HepG2 (cell line): ENCODE measurements around the gene OR6C4. TPM values are rescaled to one million over a fixed set of nuclear protein-coding genes. Genes with fewer than 3 reads are reported as not detected.
"Not testable (repeated sequence)": the region's sequence is repeated elsewhere in the genome, so short reads cannot be mapped to it uniquely, and the experiment has no call there.

ENCODE experiments used
- ATAC-seq: fragments of 200-7000 bp; cut with Tn5 transposase; 3 replicates; pipeline ENCODE4 v1.9.1; 2020; ENCODE audit warnings: mild to moderate bottlenecking, moderate library complexity
- BruUV-seq: library from RNA; stranded (reverse); fragments of 400-500 nt; replicated peaks from 2 replicates; lab custom pipeline; 2021; lab: Mats Ljungman, UMichigan
- CTCF ChIA-PET: fragments of 300-600 bp; formaldehyde crosslinking; extraction: SDS; loops from one replicate; lab custom pipeline; 2021; ENCODE audit warnings: low total read pairs, inconsistent platforms, low intra/inter-chr PET ratio; lab: Yijun Ruan, JAX
- POLR2A ChIA-PET: fragments of 350-600 bp; sonication (Branson Sonifier 250); formaldehyde crosslinking; loops from one replicate; lab custom pipeline; 2020; ENCODE audit warnings: antibody characterized with exemption, inconsistent platforms; lab: Yijun Ruan, JAX
- DNase-seq: peaks from one replicate; pipeline ENCODE4 v3.0.0-alpha.2; 2015; ENCODE audit warnings: low spot score
- FAIRE-seq: peaks from 3 replicates; lab custom pipeline; 2011; peaks lifted over from hg19 to GRCh38; lab: Jason Lieb, UNC
- H2AFZ ChIP-seq: one replicate; pipeline ENCODE4 v1.6.1; 2011; ENCODE audit warnings: low read length, inconsistent platforms
- H3K27ac ChIP-seq: fragments of 300-600 bp; 3 replicates; pipeline ENCODE4 v1.8.0; 2011; ENCODE audit warnings: mixed run types, mild to moderate bottlenecking, mixed read lengths, low read length, inconsistent platforms; ENCODE audit not compliant: insufficient read depth; ENCODE audit errors: extremely low read length
- H3K27me3 ChIP-seq, 2 experiments: fragments of 200-600 bp in 1 of 2; 2 replicates in 1 of 2; 3 replicates in 1 of 2; pipeline versions ENCODE4 v1.6.0 to v1.8.0; 2011; ENCODE audit warnings: low read length in 2 of 2, mild to moderate bottlenecking in 2 of 2, moderate library complexity in 2 of 2, inconsistent platforms in 1 of 2; ENCODE audit not compliant: insufficient read depth in 2 of 2, control insufficient read depth in 1 of 2
- H3K36me3 ChIP-seq, 2 experiments: fragments of 200-600 bp in 1 of 2; replicated peaks in 1 of 2; 2 replicates in 1 of 2; 3 replicates in 1 of 2; pipeline versions ENCODE4 v1.5.1 to v1.8.0; 2011; ENCODE audit warnings: low read length in 2 of 2, inconsistent platforms in 1 of 2; ENCODE audit not compliant: insufficient read depth in 2 of 2, control insufficient read depth in 1 of 2
- H3K4me1 ChIP-seq: 2 replicates; pipeline ENCODE4 v1.5.1; 2012; ENCODE audit warnings: low read length, inconsistent platforms; ENCODE audit not compliant: insufficient read depth
- H3K4me2 ChIP-seq: 2 replicates; pipeline ENCODE4 v1.6.0; 2011; ENCODE audit warnings: low read depth, low read length, inconsistent platforms
- H3K4me3 ChIP-seq, 3 experiments: fragments of 200-600 bp in 1 of 3; sonication (generic), shearing (Covaris generic) in 1 of 3; replicated peaks in 1 of 3; 2 replicates each; pipeline ENCODE4 v1.5.1; 2011 to 2016; ENCODE audit warnings: low read length in 3 of 3, inconsistent platforms in 2 of 3, low read depth in 2 of 3, mild to moderate bottlenecking in 2 of 3, control low read depth in 1 of 3, mixed read lengths in 1 of 3; ENCODE audit not compliant: insufficient read depth in 1 of 3
- H3K79me2 ChIP-seq: one replicate; pipeline ENCODE4 v1.6.1; 2011; ENCODE audit warnings: low read length, inconsistent platforms; ENCODE audit not compliant: insufficient read depth
- H3K9ac ChIP-seq: 2 replicates; pipeline ENCODE4 v1.6.0; 2011; ENCODE audit warnings: mild to moderate bottlenecking, low read depth, low read length, inconsistent platforms; ENCODE audit not compliant: insufficient read depth
- H3K9me3 ChIP-seq: 2 replicates; pipeline ENCODE4 v1.5.1; 2012; ENCODE audit warnings: mild to moderate bottlenecking, low read length
- H4K20me1 ChIP-seq: 2 replicates; pipeline ENCODE4 v1.6.0; 2011; ENCODE audit warnings: inconsistent platforms, mild to moderate bottlenecking, low read length, moderate library complexity; ENCODE audit not compliant: insufficient read depth
- ZNF761 ChIP-seq: sonication (generic); formaldehyde crosslinking; conservative IDR thresholded peaks from 2 replicates; pipeline ENCODE4 v1.4.0; 2020; ENCODE audit warnings: mild to moderate bottlenecking, missing genetic modification reagents
- WGBS: methylation state at CpG from one replicate; pipeline ENCODE4 v1.1.6; 2017; ENCODE audit warnings: low lambda C conversion rate; 5-methylcytosine and 5-hydroxymethylcytosine counted together
- in situ Hi-C: cut with HindIII; loops from 2 replicates; pipeline ENCODE4 v1.10.0; 2017; ENCODE audit warnings: low pct_unique_long_range_greater_than_20kb; ENCODE audit not compliant: extremely low pct_ligation_motif_present
- intact Hi-C: fragments of 100-400 bp; cut with micrococcal nuclease; formaldehyde crosslinking; loops from one replicate; pipeline ENCODE4 v1.10.0; 2022; ENCODE audit not compliant: unreplicated experiment
- polyA plus RNA-seq, 8 experiments: library from polyadenylated mRNA; depleted of rRNA in 3 of 8; stranded (reverse) in 7 of 8; unstranded in 1 of 8; fragments of >200 nt; fragmentation: Illumina TruSeq in 4 of 8; extraction: Trizol in 4 of 8; gene quantifications; 2 replicates each; pipeline versions ENCODE4 v1.2.1 to v1.2.3, GENCODE V29; 2011 to 2016; ENCODE audit warnings: low read depth in 4 of 8, missing spikeins in 1 of 8, mixed read lengths in 1 of 8; ENCODE audit not compliant: insufficient read depth in 1 of 8
- total RNA-seq, 5 experiments: library from RNA; depleted of rRNA; stranded (reverse); fragments of >200 nt; fragmentation: Illumina TruSeq; extraction: Trizol; gene quantifications; 2 replicates each; pipeline ENCODE4 v1.2.3, GENCODE V29; 2016; ENCODE audit warnings: low read depth in 1 of 5

OR6C4 gene
- total and polyA plus RNA-seq, 2 of the 13 experiments (the other 11 are each of a cell fraction or from before 2014, with no cell fraction given), result not detected

DNA sequence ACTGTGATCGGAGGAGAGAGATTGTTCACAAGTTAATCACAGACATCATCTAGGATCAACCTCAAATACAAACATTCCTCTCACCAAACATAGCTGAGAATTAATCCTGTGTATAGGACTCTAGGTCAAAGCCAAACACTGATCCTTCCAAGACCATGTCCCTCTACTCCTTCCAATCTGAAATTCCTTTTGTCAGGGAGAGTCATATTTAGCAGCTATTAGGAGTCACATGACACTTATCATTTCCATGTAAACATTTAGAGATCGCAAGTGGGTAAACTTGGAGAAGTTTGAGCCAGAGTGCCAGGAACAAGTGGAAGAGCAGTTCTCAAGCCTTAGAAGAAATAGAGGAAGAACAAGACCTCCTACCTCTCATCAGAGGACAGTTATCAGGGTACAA is 36.4 kb downstream of the OR6C4 start (continued):
- TF ChIP-seq ZNF761 (CRISPR knock-in tag), result no peak

DNA sequence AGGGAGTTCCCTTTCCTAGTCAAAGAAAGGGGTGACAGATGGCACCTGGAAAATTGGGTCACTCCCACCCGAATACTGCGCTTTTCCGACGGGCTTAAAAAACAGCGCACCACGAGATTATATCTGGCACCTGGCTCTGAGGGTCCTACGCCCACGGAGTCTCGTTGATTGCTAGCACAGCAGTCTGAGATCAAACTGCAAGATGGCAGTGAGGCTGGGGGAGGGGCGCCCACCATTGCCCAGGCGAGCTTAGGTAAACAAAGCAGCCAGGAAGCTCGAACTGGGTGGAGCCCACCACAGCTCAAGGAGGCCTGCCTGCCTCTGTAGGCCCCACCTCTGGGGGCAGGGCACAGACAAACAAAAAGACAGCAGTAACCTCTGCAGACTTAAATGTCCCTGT is 40.8 kb downstream of the OR6C4 start:
- H4K20me1 ChIP-seq, ATAC-seq, H2AFZ ChIP-seq, H3K79me2 ChIP-seq, CTCF ChIA-PET, in situ Hi-C loops, H3K4me3 ChIP-seq, intact Hi-C loops, H3K36me3 ChIP-seq, H3K4me2 ChIP-seq, POLR2A ChIA-PET, H3K9ac ChIP-seq, H3K4me1 ChIP-seq, H3K27me3 ChIP-seq, H3K27ac ChIP-seq, H3K9me3 ChIP-seq, DNase-seq, FAIRE-seq, BruUV-seq: not testable (repeated sequence)
- 63% methylated on average over 10 of the region's 12 CpGs for WGBS

Other genes with a start within 250 kb of the OR6C4 start
- gene OR6C1, start 235.3 kb upstream of the OR6C4 start, total RNA-seq (2016; rRNA removed; fragmentation: Illumina TruSeq; extraction: Trizol), result not detected in 2 replicates
- gene OR6C1, start 235.3 kb upstream of the OR6C4 start, polyA plus RNA-seq (2011; rRNA removed), result not detected in 2 replicates
- gene OR6C3, start 218.9 kb upstream of the OR6C4 start, total RNA-seq (2016; rRNA removed; fragmentation: Illumina TruSeq; extraction: Trizol), result not detected in 2 replicates
- gene OR6C3, start 218.9 kb upstream of the OR6C4 start, polyA plus RNA-seq (2011; rRNA removed), result not detected in 2 replicates
- gene OR6C75, start 186.6 kb upstream of the OR6C4 start, total RNA-seq (2016; rRNA removed; fragmentation: Illumina TruSeq; extraction: Trizol), result not detected in 2 replicates
- gene OR6C75, start 186.6 kb upstream of the OR6C4 start, polyA plus RNA-seq (2011; rRNA removed), result not detected in 2 replicates
- gene OR6C65, start 149.1 kb upstream of the OR6C4 start, total RNA-seq (2016; rRNA removed; fragmentation: Illumina TruSeq; extraction: Trizol), result not detected in 2 replicates
- not detected in 2 replicates for gene OR6C65, start 149.1 kb upstream of the OR6C4 start, polyA plus RNA-seq (2011; rRNA removed)
- not detected in 2 replicates for gene OR6C76, start 123.3 kb upstream of the OR6C4 start, total RNA-seq (2016; rRNA removed; fragmentation: Illumina TruSeq; extraction: Trizol)
- gene OR6C76, start 123.3 kb upstream of the OR6C4 start, polyA plus RNA-seq (2011; rRNA removed), result not detected in 2 replicates
- gene OR6C2, start 105.5 kb upstream of the OR6C4 start, total RNA-seq (2016; rRNA removed; fragmentation: Illumina TruSeq; extraction: Trizol), result not detected in 2 replicates
- gene OR6C2, start 105.5 kb upstream of the OR6C4 start, polyA plus RNA-seq (2011; rRNA removed), result not detected in 2 replicates
- gene OR6C70, start 79.5 kb upstream of the OR6C4 start, total RNA-seq (2016; rRNA removed; fragmentation: Illumina TruSeq; extraction: Trizol), result not detected in 2 replicates
- not detected in 2 replicates for gene OR6C70, start 79.5 kb upstream of the OR6C4 start, polyA plus RNA-seq (2011; rRNA removed)
- not detected in 2 replicates for gene OR6C68, start 57.2 kb upstream of the OR6C4 start, total RNA-seq (2016; rRNA removed; fragmentation: Illumina TruSeq; extraction: Trizol)
- gene OR6C68, start 57.2 kb upstream of the OR6C4 start, polyA plus RNA-seq (2011; rRNA removed), result not detected in 2 replicates
- not detected in 2 replicates for gene OR2AP1, start 22.9 kb downstream of the OR6C4 start, total RNA-seq (2016; rRNA removed; fragmentation: Illumina TruSeq; extraction: Trizol)
- not detected in 2 replicates for gene OR2AP1, start 22.9 kb downstream of the OR6C4 start, polyA plus RNA-seq (2011; rRNA removed)
- not detected in 2 replicates for gene OR10P1, start 87.3 kb downstream of the OR6C4 start, total RNA-seq (2016; rRNA removed; fragmentation: Illumina TruSeq; extraction: Trizol)
- not detected in 2 replicates for gene OR10P1, start 87.3 kb downstream of the OR6C4 start, polyA plus RNA-seq (2011; rRNA removed)
- 0.24 and 0.75 TPM in 2 replicates for gene ITGA7, start 158.3 kb downstream of the OR6C4 start, total RNA-seq (2016; rRNA removed; fragmentation: Illumina TruSeq; extraction: Trizol)
- gene ITGA7, start 158.3 kb downstream of the OR6C4 start, polyA plus RNA-seq (2011; rRNA removed), result 0.65 and 1.8 TPM in 2 replicates
- 95.3 and 99.7 TPM in 2 replicates for gene BLOC1S1, start 166.4 kb downstream of the OR6C4 start, total RNA-seq (2016; rRNA removed; fragmentation: Illumina TruSeq; extraction: Trizol)
- 50.5 and 55.1 TPM in 2 replicates for gene BLOC1S1, start 166.4 kb downstream of the OR6C4 start, polyA plus RNA-seq (2011; rRNA removed)
- gene RDH5, start 170.8 kb downstream of the OR6C4 start, total RNA-seq (2016; rRNA removed; fragmentation: Illumina TruSeq; extraction: Trizol), result 1.0 and 2.6 TPM in 2 replicates
- 5.7 TPM in 2 replicates for gene RDH5, start 170.8 kb downstream of the OR6C4 start, polyA plus RNA-seq (2011; rRNA removed)
- 134 and 277 TPM in 2 replicates for gene CD63, start 179.4 kb downstream of the OR6C4 start, total RNA-seq (2016; rRNA removed; fragmentation: Illumina TruSeq; extraction: Trizol)
- gene CD63, start 179.4 kb downstream of the OR6C4 start, polyA plus RNA-seq (2011; rRNA removed), result 211 and 234 TPM in 2 replicates
- gene GDF11, start 193.5 kb downstream of the OR6C4 start, total RNA-seq (2016; rRNA removed; fragmentation: Illumina TruSeq; extraction: Trizol), result 1.4 and 1.5 TPM in 2 replicates
- gene GDF11, start 193.5 kb downstream of the OR6C4 start, polyA plus RNA-seq (2011; rRNA removed), result 0.63 and 1.0 TPM in 2 replicates